Pericardium fibroblast (primary cell): ENCODE measurements around the gene ACBD3. TPM values are rescaled to one million over a fixed set of nuclear protein-coding genes. Genes with fewer than 3 reads are reported as not detected.

Experiments used
- total RNA-seq: library from RNA; depleted of rRNA; stranded (reverse); fragments of >200 nt; gene quantifications from 2 replicates; pipeline ENCODE4 v1.2.3, GENCODE V29; 2015

The ACBD3 gene
- 36.3 and 44.2 TPM in 2 replicates for total RNA-seq

DNA sequence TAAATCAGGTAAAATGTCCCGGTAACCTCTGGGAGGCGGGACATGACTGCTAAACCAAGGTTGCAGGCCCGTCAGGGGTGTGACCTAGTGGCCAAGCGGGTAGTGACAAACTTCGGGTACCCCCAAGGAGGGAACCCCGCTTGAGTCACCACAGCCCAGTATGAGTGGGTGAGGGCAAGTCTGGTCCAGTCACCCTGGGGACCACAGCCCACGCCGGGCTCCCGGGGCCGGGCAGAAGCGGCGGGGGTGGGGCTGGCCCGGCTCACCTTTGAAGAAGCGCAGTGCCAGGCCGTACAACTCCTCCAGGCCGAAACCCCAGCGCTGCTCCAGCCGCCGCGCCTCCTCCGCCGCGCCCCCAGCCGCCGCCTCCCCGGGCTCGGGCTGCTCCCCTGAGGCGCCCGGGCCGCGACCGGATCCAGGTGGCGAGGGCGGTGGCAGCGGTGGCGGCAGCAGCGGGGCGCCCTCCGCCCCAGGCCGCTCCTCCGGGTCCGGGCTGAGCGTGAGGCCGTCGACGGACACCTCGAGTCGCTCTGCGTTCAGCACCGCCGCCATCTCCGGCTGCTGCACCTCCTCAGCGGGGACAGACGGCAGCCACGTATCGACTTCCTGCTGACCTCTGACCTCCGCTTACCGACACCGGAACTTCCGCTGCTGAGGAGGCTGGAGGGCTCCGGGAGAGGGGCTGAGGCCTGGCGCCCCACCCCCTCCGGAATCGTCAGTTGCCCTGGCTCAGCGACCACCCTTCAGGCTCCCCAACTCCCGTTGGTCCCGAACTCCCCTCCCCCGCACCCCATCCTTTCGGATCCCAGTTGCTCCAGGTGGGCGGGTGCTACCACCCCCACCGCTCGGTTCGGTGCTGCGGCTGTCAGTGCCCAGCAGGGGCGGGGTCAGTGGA is at the start of gene ACBD3:
TSS of gene ACBD3 (minus strand) at position 618 of the 895 bp plus-strand sequence. CDS start at position 552, 66 bp downstream.

GRCh38 chr1:226223157-226223785 is 36.7 kb upstream of the ACBD3 start, which contains the start of gene MIXL1:
Gene MIXL1, plus strand, starts transcription at chr1:226223664. Its CDS starts 18 bp downstream, at chr1:226223682.

Other genes starting within 250 kb of the ACBD3 start
- not detected in 2 replicates for gene LEFTY2, start 245.5 kb downstream of the ACBD3 start, total RNA-seq
- gene SDE2, start 187.4 kb downstream of the ACBD3 start, total RNA-seq, result 7.1 and 10.3 TPM in 2 replicates
- 256 and 264 TPM in 2 replicates for gene H3-3A, start 124.0 kb downstream of the ACBD3 start, total RNA-seq
- not detected in 2 replicates for gene MIXL1, start 36.9 kb upstream of the ACBD3 start, total RNA-seq
- 0.17 and 1.3 TPM in 2 replicates for gene LIN9, start 122.4 kb upstream of the ACBD3 start, total RNA-seq
- 62.9 and 63.5 TPM in 2 replicates for gene PARP1, start 221.4 kb upstream of the ACBD3 start, total RNA-seq